H9 (cell line): ENCODE data around the gene EIF2D. TPM values are rescaled to one million over a fixed set of nuclear protein-coding genes. Genes with fewer than 3 reads are reported as not detected.

Experiments used
- DNase-seq: peaks from one replicate; pipeline ENCODE4 v3.0.0-alpha.2; 2017
- H2AFZ ChIP-seq: one replicate; pipeline ENCODE4 v1.6.1; 2013; ENCODE audit warnings: mild to moderate bottlenecking, low read length, control low read depth, moderate library complexity
- H2AK5ac ChIP-seq: 2 replicates; pipeline ENCODE4 v1.6.1; 2013; ENCODE audit warnings: low read length, control low read depth, mixed read lengths; ENCODE audit not compliant: insufficient read length
- H2BK120ac ChIP-seq: one replicate; pipeline ENCODE4 v1.6.1; 2013; ENCODE audit warnings: low read depth, mild to moderate bottlenecking, low read length, control low read depth, inconsistent platforms; ENCODE audit not compliant: poor library complexity, severe bottlenecking
- H2BK12ac ChIP-seq: 2 replicates; pipeline ENCODE4 v1.6.1; 2013; ENCODE audit warnings: low read length, control low read depth, mixed read lengths, low read depth; ENCODE audit not compliant: insufficient read length
- H2BK15ac ChIP-seq: 2 replicates; pipeline ENCODE4 v1.6.1; 2013; ENCODE audit warnings: low read depth, low read length, control low read depth
- H2BK20ac ChIP-seq: one replicate; pipeline ENCODE4 v1.6.1; 2013; ENCODE audit warnings: low read depth, mild to moderate bottlenecking, low read length, control low read depth, inconsistent platforms; ENCODE audit not compliant: poor library complexity, severe bottlenecking
- H2BK5ac ChIP-seq: 2 replicates; pipeline ENCODE4 v1.6.1; 2013; ENCODE audit warnings: low read length, control low read depth, mixed read lengths; ENCODE audit not compliant: insufficient read length
- H3K14ac ChIP-seq: 2 replicates; pipeline ENCODE4 v1.6.1; 2013; ENCODE audit warnings: low read length, control low read depth; ENCODE audit not compliant: insufficient read depth
- H3K18ac ChIP-seq: 2 replicates; pipeline ENCODE4 v1.6.1; 2013; ENCODE audit warnings: low read depth, mild to moderate bottlenecking, mixed read lengths, low read length, control low read depth; ENCODE audit not compliant: insufficient read length
- H3K23ac ChIP-seq: 2 replicates; pipeline ENCODE4 v1.6.1; 2013; ENCODE audit warnings: low read length, control low read depth, mixed read lengths, low read depth; ENCODE audit not compliant: insufficient read length
- H3K23me2 ChIP-seq: 2 replicates; pipeline ENCODE4 v1.6.1; 2013; ENCODE audit warnings: low read depth, mild to moderate bottlenecking, mixed read lengths, low read length, control low read depth; ENCODE audit not compliant: insufficient read length, poor library complexity, severe bottlenecking
- H3K27ac ChIP-seq: 2 replicates; pipeline ENCODE4 v1.5.1; 2013; ENCODE audit warnings: low read length, control low read depth, mixed read lengths, low read depth; ENCODE audit not compliant: insufficient read length
- H3K27me3 ChIP-seq: 2 replicates; pipeline ENCODE4 v1.6.1; 2013; ENCODE audit warnings: low read length, control low read depth, inconsistent platforms; ENCODE audit not compliant: insufficient read depth
- H3K4ac ChIP-seq: 2 replicates; pipeline ENCODE4 v1.6.1; 2013; ENCODE audit warnings: low read depth, mild to moderate bottlenecking, control low read depth, inconsistent platforms, low read length, moderate library complexity
- H3K4me1 ChIP-seq: 2 replicates; pipeline ENCODE4 v1.6.1; 2013; ENCODE audit warnings: low read length, control low read depth, inconsistent platforms; ENCODE audit not compliant: insufficient read depth
- H3K4me2 ChIP-seq: 2 replicates; pipeline ENCODE4 v1.6.1; 2013; ENCODE audit warnings: low read length, control low read depth, mixed read lengths; ENCODE audit not compliant: insufficient read length, insufficient read depth
- H3K56ac ChIP-seq: 2 replicates; pipeline ENCODE4 v1.6.1; 2013; ENCODE audit warnings: low read depth, mild to moderate bottlenecking, mixed read lengths, low read length, control low read depth; ENCODE audit not compliant: insufficient read length
- H3K79me1 ChIP-seq: 2 replicates; pipeline ENCODE4 v1.6.1; 2013; ENCODE audit warnings: low read depth, mild to moderate bottlenecking, moderate library complexity, low read length, control low read depth, inconsistent platforms; ENCODE audit not compliant: insufficient read depth, poor library complexity, severe bottlenecking
- H3K79me2 ChIP-seq: 2 replicates; pipeline ENCODE4 v1.6.1; 2013; ENCODE audit warnings: low read length, control low read depth, inconsistent platforms; ENCODE audit not compliant: insufficient read depth
- H3K9ac ChIP-seq: 2 replicates; pipeline ENCODE4 v1.6.1; 2013; ENCODE audit warnings: low read length, control low read depth, mixed read lengths; ENCODE audit not compliant: insufficient read length; ENCODE audit errors: extremely low read depth
- H3K9me3 ChIP-seq: one replicate; pipeline ENCODE4 v1.6.1; 2013; ENCODE audit warnings: low read depth, low read length, inconsistent platforms; ENCODE audit not compliant: control insufficient read depth
- H3T11ph ChIP-seq: one replicate; pipeline ENCODE4 v1.6.1; 2013; ENCODE audit warnings: mild to moderate bottlenecking, low read length, control low read depth, inconsistent platforms
- H4K20me1 ChIP-seq: one replicate; pipeline ENCODE4 v1.6.1; 2013; ENCODE audit not compliant: control insufficient read depth, insufficient read length, insufficient read depth
- H4K5ac ChIP-seq: 2 replicates; pipeline ENCODE4 v1.6.1; 2013; ENCODE audit warnings: low read depth, mild to moderate bottlenecking, mixed read lengths, low read length, control low read depth; ENCODE audit not compliant: insufficient read length
- H4K8ac ChIP-seq: replicated peaks from 2 replicates; pipeline ENCODE4 v1.6.1; 2013; ENCODE audit warnings: low read length, control low read depth, mixed read lengths, low read depth; ENCODE audit not compliant: insufficient read length
- H4K91ac ChIP-seq: 2 replicates; pipeline ENCODE4 v1.6.1; 2013; ENCODE audit warnings: low read depth, mild to moderate bottlenecking, moderate library complexity, mixed read lengths, low read length, control low read depth; ENCODE audit not compliant: insufficient read length
- H3K27ac Mint-ChIP-seq, 3 experiments: 2 replicates in 2 of 3; 3 replicates in 1 of 3; pipeline ENCODE4 v1.8.0; 2020 to 2021; ENCODE audit warnings: mixed read lengths in 3 of 3, mild to moderate bottlenecking in 1 of 3, moderate library complexity in 1 of 3
- H3K27me3 Mint-ChIP-seq: 2 replicates; pipeline ENCODE4 v1.8.0; 2021; ENCODE audit warnings: low read depth, mild to moderate bottlenecking, moderate library complexity, mixed read lengths
- H3K36me3 Mint-ChIP-seq, 3 experiments: 2 replicates in 2 of 3; 3 replicates in 1 of 3; pipeline ENCODE4 v1.8.0; 2020 to 2021; ENCODE audit warnings: low read depth in 3 of 3, mixed read lengths in 3 of 3; ENCODE audit not compliant: insufficient read depth in 1 of 3
- H3K4me1 Mint-ChIP-seq, 2 experiments: 2 replicates each; pipeline ENCODE4 v1.8.0; 2020; ENCODE audit warnings: mixed read lengths in 2 of 2
- H3K4me3 Mint-ChIP-seq, 2 experiments: 2 replicates in 1 of 2; 3 replicates in 1 of 2; pipeline ENCODE4 v1.8.0; 2020 to 2021; ENCODE audit warnings: mild to moderate bottlenecking in 2 of 2, mixed read lengths in 2 of 2, moderate library complexity in 1 of 2
- H3K9me3 Mint-ChIP-seq, 2 experiments: 2 replicates in 1 of 2; 3 replicates in 1 of 2; pipeline ENCODE4 v1.8.0; 2020; ENCODE audit warnings: mild to moderate bottlenecking in 2 of 2, mixed read lengths in 2 of 2, moderate library complexity in 1 of 2
- CTCF ChIP-seq: fragments of 200-600 bp; sonication (generic); conservative IDR thresholded peaks from 3 replicates; pipeline ENCODE4 v1.8.0; 2021; ENCODE audit warnings: antibody characterized with exemption, mild to moderate bottlenecking
- WGBS: extraction: QIAGEN DNeasy Blood & Tissue Kit; methylation state at CpG from one replicate; pipeline ENCODE4 v1.1.7; 2013; ENCODE audit warnings: missing lambda C conversion rate, low lambda C conversion rate, mixed read lengths; ENCODE audit not compliant: insufficient read length; ENCODE audit errors: extremely low coverage; 5-methylcytosine and 5-hydroxymethylcytosine counted together
- total RNA-seq: library from RNA; stranded (reverse); gene quantifications from 2 replicates; pipeline ENCODE4 v1.2.1, GENCODE V29; 2021

The EIF2D gene
- total RNA-seq, 1 experiment from 2014 or later = 35.8 TPM

- Histone ChIP-seq H3K79me1 (no peaks in the 10 kb centered on the region), H3K9ac (no peak overlapping the region), H4K91ac (no peak overlapping the region), H4K8ac (no peak overlapping the region), H3K4me1 (no peaks in the 10 kb centered on the region), H3K56ac (no peak overlapping the region), H3K27me3 (no peaks in the 10 kb centered on the region), H2BK120ac (no peak overlapping the region), H3K4me2 (no peak overlapping the region), H3K9me3 (no peaks in the 10 kb centered on the region), H3K23ac (no peak overlapping the region), H2BK20ac (no peak overlapping the region), H2BK12ac (no peak overlapping the region), H4K20me1 (no peaks in the 10 kb centered on the region), H3K4ac (no peak overlapping the region), H2BK15ac (no peak overlapping the region), H3K14ac (no peak overlapping the region), H2BK5ac (no peak overlapping the region), H3K79me2 (no peaks in the 10 kb centered on the region), H2AK5ac (no peak overlapping the region), H3K23me2 (no peaks in the 10 kb centered on the region), H3K27ac (no peak overlapping the region), H3K18ac (no peak overlapping the region), H2AFZ (no peak overlapping the region), H3T11ph (no peak overlapping the region), H4K5ac (no peak overlapping the region)
- Mint-ChIP-seq H3K4me1 (peaks cover 3 to 21% of the 10 kb centered on the region in 2 experiments; a peak in 3 of 4 replicates), H3K27me3 (peaks cover 6% of the 10 kb centered on the region), H3K27ac (no peak overlapping the region), H3K36me3 (no peaks in the 10 kb centered on the region), H3K4me3 (no peak overlapping the region), H3K9me3 (no peaks in the 10 kb centered on the region)
- no peak for DNase-seq
- no peak for TF ChIP-seq CTCF
- WGBS = no CpG with 5 or more reads among the region's 3 CpGs
These were observed 36.1 kb downstream of the EIF2D start for GRCh38 chr1:206575894-206576737.
